Fibroblast of mammary gland (primary cell): ENCODE data around the gene VAC14.
"Not testable (repeated sequence)": the region's sequence is repeated elsewhere in the genome, so short reads cannot be mapped to it uniquely, and the experiment has no call there.

ENCODE experiments used
- DNase-seq: peaks from one replicate; pipeline ENCODE4 v3.0.0-alpha.2; 2010; ENCODE audit warnings: low read depth
- H3K4me3 ChIP-seq: 2 replicates; pipeline ENCODE4 v1.5.1; 2011; ENCODE audit warnings: low read depth, mild to moderate bottlenecking, low read length, moderate library complexity; ENCODE audit not compliant: control insufficient read depth
- CTCF ChIP-seq: conservative IDR thresholded peaks from 2 replicates; pipeline ENCODE4 v1.5.1; 2011; ENCODE audit warnings: low read depth, low read length, inconsistent platforms; ENCODE audit not compliant: control insufficient read depth, insufficient read depth

Gene VAC14

GRCh38 chr16:70800781-70801480 is at the start of gene VAC14:
Gene VAC14, minus strand, starts transcription at chr16:70801158. Its CDS starts 258 bp downstream, at chr16:70800900.
- peak within 1 kb of the TSS; percentile 80 for H3K4me3 ChIP-seq
- no peak for TF ChIP-seq CTCF
- peak; percentile 79 for DNase-seq

GRCh38 chr16:70823498-70824118 is 22.6 kb upstream of the VAC14 start:
- not testable (repeated sequence) for DNase-seq, H3K4me3 ChIP-seq

GRCh38 chr16:70822734-70823133 is 21.8 kb upstream of the VAC14 start:
- not testable (repeated sequence) for H3K4me3 ChIP-seq, DNase-seq

GRCh38 chr16:70818088-70818487 is 17.1 kb upstream of the VAC14 start:
- DNase-seq, H3K4me3 ChIP-seq: not testable (repeated sequence)

GRCh38 chr16:70809392-70810060 is 8.6 kb upstream of the VAC14 start:
- DNase-seq: no peak
- TF ChIP-seq CTCF: no peak
- H3K4me3 ChIP-seq: no peak overlapping the region

- H3K4me3 ChIP-seq: no peak overlapping the region
- TF ChIP-seq CTCF: peak; percentile 15
- DNase-seq: no peak
Observed at GRCh38 chr16:70808371-70808770, 7.4 kb upstream of the VAC14 start.

GRCh38 chr16:70805787-70806186 is 4.8 kb upstream of the VAC14 start:
- no peak overlapping the region for H3K4me3 ChIP-seq
- peak; percentile 90 for DNase-seq
- TF ChIP-seq CTCF: no peak

- H3K4me3 ChIP-seq: no peak overlapping the region
- TF ChIP-seq CTCF: no peak
- peak; percentile 51 for DNase-seq
Observed at GRCh38 chr16:70805380-70805779, 4.4 kb upstream of the VAC14 start.
